Heart left ventricle (tissue), 16 donors: ENCODE data around the gene CYP4F2. TPM values are rescaled to one million over a fixed set of nuclear protein-coding genes. Genes with fewer than 3 reads are reported as not detected.

ENCODE experiments used
- ATAC-seq, 4 donors: fragments of 200-7000 bp; cut with Tn5 transposase; one replicate each; pipeline ENCODE4 v1.9.1; 2020 to 2022; ENCODE audit warnings: moderate library complexity in 4 of 4, mild to moderate bottlenecking in 3 of 4, moderate number of reproducible peaks in 1 of 4
- DNase-seq, 5 donors: peaks; one replicate each; pipeline ENCODE4 v3.0.0-alpha.2; 2020
- H3K27ac ChIP-seq, 12 donors: fragments of 200-600 bp; sonication (generic) in 4 of 12; one replicate each; pipeline versions ENCODE4 v1.5.0 to v1.8.0; 2016 to 2022; ENCODE audit warnings: mild to moderate bottlenecking in 2 of 12
- H3K27me3 ChIP-seq, 9 donors: fragments of 200-600 bp; sonication (generic) in 2 of 9; one replicate each; pipeline versions ENCODE4 v1.5.1 to v1.8.0; 2016 to 2022; ENCODE audit warnings: mild to moderate bottlenecking in 3 of 9
- H3K36me3 ChIP-seq, 9 donors: fragments of 200-600 bp; sonication (generic) in 2 of 9; one replicate each; pipeline versions ENCODE4 v1.5.0 to v1.8.0; 2018 to 2022; ENCODE audit warnings: mild to moderate bottlenecking in 2 of 9
- H3K4me1 ChIP-seq, 12 donors: fragments of 200-600 bp; sonication (generic) in 4 of 12; one replicate each; pipeline versions ENCODE4 v1.5.0 to v1.8.0; 2016 to 2022; ENCODE audit warnings: mild to moderate bottlenecking in 3 of 12
- H3K4me3 ChIP-seq, 12 donors: fragments of 200-600 bp; sonication (generic) in 4 of 12; one replicate each; pipeline versions ENCODE4 v1.5.0 to v1.8.0; 2017 to 2022; ENCODE audit warnings: mild to moderate bottlenecking in 9 of 12, moderate library complexity in 4 of 12
- H3K9me3 ChIP-seq, 12 donors: fragments of 200-600 bp; sonication (generic) in 4 of 12; one replicate each; pipeline versions ENCODE4 v1.5.0 to v1.8.0; 2016 to 2022; ENCODE audit warnings: mild to moderate bottlenecking in 1 of 12
- POLR2A ChIP-seq, 2 donors: fragments of 450-650 bp; IDR thresholded peaks; one replicate each; pipeline ENCODE4 v1.6.1; 2017; ENCODE audit warnings: antibody characterized with exemption in 2 of 2, mild to moderate bottlenecking in 2 of 2, moderate library complexity in 2 of 2
- WGBS, 4 donors: extraction: QIAGEN DNeasy Blood & Tissue Kit in 2 of 4; methylation state at CpG; one replicate each; pipeline versions ENCODE4 v1.1.5 to v1.1.7; 2013 to 2018; 5-methylcytosine and 5-hydroxymethylcytosine counted together
- intact Hi-C, 10 donors: fragments of 100-400 bp; cut with DNase I; formaldehyde crosslinking; loops; one replicate each; pipeline versions ENCODE4 v1.11.1 to v1.14.2; 2022
- polyA plus RNA-seq, 2 donors: library from polyadenylated mRNA; stranded (reverse); fragments of 200-250 nt; gene quantifications; one replicate each; pipeline ENCODE4 v1.2.3, GENCODE V29; 2013
- total RNA-seq, 9 donors: library from RNA; depleted of rRNA in 2 of 9; stranded (reverse); fragments of >200 nt in 2 of 9; fragmentation: NEBNext Ultra II Directional in 3 of 9; extraction: Animal tissue kit (Norgen Biotek cat#: 25700) in 3 of 9; gene quantifications; one replicate each; pipeline versions ENCODE4 v1.1.0 to v1.2.4, GENCODE V29; 2016 to 2023
- TF ChIP-seq, protein P1 (sequence below), 12 donors: fragments of 200-600 bp; sonication (generic) in 4 of 12; IDR thresholded peaks; one replicate each; pipeline versions ENCODE4 v1.5.0 to v1.8.0; 2018 to 2022; ENCODE audit warnings: antibody characterized with exemption in 12 of 12, mild to moderate bottlenecking in 5 of 12
- donor health status: ischemic (EF 13 %, LVEDD 7.1; RV severe dilation, severe dysfunction).
- donor health status: healthy with polysubstance abuse.
- donor health status: DM: no; HTN: yes; CAD: no.
- donor health status: DM: no; HTN: no; CAD: no.
- donor health status: ischemic (EF 25% LVEDD 6.9; RV normal size, moderate dysfunction).
- donor health status: ischemic (EF 25% LVEDD 5.7; RV mildly dilated, moderate dysfunction).
- donor health status: healthy.
- donor health status: DM: yes; HTN: yes; CAD: no.
- donor health status: ischemic (EF 35%, LVEDD 5.7; RV mildly dilated, moderate dysfunction).
- donor health status: nonischemic (EF 11% LVEDD 7.7; RV severe dilation, severe dysfunction).
- donor health status: DM: yes; HTN: yes; CAD: no.
- donor health status: PGD.
- donor health status: ischemic (EF 29% LVEDD 5.4; RV normal size, mild dysfunction).
- donor health status: nonischemic (EF 23%, LVEDD 6.1; RV moderate dilation, normal function).

CYP4F2 gene
- total and polyA plus RNA-seq, 11 donors = not detected

DNA sequence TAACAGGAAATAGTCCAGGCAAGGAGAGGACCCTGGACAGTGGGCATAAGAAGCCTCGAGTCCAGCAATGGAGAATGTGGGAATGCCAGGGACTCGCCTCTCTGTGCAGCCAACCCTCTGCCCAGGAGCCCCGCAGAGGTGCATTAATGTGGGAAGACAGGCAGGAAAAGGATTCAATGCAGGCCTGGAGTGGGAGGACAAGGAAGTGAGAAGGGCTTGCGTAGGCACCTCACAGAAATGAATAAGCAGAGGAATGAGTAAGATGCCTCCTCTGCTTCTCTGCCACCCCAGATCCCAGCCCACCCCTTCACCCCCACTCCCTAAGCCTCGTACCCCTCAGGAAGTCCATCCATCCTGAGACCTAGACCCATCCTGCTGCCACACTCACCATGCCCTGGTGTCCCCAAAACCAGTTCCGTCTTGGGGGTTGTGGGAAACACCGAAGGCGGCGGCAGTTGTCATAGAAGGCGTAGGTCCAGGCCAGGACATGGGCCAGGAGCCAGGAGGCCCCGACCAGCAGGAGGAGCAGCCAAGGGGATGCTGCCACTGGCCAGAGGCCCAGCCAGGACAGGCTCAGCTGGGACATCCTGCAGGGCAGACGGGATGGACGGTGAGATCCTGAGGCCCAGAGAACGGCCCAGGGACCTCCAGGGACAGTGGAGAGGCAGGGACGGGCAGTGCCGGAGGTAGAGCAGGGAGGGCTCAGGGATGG is 692 bp downstream of the CYP4F2 start:
- no peak for DNase-seq
- no peak for TF ChIP-seq POLR2A (IDR thresholded peaks at IDR 0.05)
- TF ChIP-seq, protein P1, sequence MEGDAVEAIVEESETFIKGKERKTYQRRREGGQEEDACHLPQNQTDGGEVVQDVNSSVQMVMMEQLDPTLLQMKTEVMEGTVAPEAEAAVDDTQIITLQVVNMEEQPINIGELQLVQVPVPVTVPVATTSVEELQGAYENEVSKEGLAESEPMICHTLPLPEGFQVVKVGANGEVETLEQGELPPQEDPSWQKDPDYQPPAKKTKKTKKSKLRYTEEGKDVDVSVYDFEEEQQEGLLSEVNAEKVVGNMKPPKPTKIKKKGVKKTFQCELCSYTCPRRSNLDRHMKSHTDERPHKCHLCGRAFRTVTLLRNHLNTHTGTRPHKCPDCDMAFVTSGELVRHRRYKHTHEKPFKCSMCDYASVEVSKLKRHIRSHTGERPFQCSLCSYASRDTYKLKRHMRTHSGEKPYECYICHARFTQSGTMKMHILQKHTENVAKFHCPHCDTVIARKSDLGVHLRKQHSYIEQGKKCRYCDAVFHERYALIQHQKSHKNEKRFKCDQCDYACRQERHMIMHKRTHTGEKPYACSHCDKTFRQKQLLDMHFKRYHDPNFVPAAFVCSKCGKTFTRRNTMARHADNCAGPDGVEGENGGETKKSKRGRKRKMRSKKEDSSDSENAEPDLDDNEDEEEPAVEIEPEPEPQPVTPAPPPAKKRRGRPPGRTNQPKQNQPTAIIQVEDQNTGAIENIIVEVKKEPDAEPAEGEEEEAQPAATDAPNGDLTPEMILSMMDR (IDR thresholded peaks at IDR 0.05) = no peak
- intact Hi-C loops = no loop called here
- WGBS, 4 donors = 77 to 79% (median 78%) methylated on average over 16 of the region's 16 CpGs
- Histone ChIP-seq H3K9me3 (no peaks in the 10 kb centered on the region), H3K27me3 (peaks cover 0 to 35% (median 10%) of the 10 kb centered on the region in 9 donors), H3K36me3 (no peaks in the 10 kb centered on the region), H3K27ac (no peak overlapping the region), H3K4me3 (no peak overlapping the region), H3K4me1 (peaks cover 0 to 4% (median 0%) of the 10 kb centered on the region in 12 donors)
- ATAC-seq = no peak

DNA sequence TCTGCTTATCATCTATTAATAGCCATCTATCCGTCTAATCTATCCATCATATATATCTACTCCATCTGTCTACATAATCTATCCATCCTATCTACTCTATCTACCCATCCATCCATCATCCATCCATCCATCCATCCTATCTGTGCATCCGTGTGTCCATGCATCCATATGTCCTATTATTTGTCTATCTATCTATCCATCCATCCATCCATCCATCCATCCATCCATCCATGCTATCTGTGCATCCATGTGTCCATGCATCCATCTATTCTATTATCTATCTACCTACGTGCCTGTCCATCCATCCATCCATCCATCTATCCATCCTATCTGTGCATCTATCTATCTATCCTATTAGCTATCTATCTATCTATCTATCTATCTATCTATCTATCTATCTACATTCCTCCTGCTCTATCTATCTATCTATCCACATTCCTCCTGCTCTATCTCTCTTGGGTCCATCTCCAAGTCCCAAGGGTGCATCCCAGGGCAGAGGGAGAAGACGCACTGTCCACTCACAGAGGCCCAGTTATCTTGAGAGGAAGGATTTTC is 1.9 kb downstream of the CYP4F2 start:
- Histone ChIP-seq H3K27me3 (peaks cover 0 to 30% (median 10%) of the 10 kb centered on the region in 9 donors), H3K9me3 (no peaks in the 10 kb centered on the region), H3K36me3 (no peaks in the 10 kb centered on the region), H3K4me1 (peaks cover 0 to 4% (median 0%) of the 10 kb centered on the region in 12 donors), H3K27ac (no peak overlapping the region), H3K4me3 (no peak overlapping the region)
- ATAC-seq = no peak
- intact Hi-C loops = no loop called here
- DNase-seq = no peak
- no peak for TF ChIP-seq POLR2A (IDR thresholded peaks at IDR 0.05)
- TF ChIP-seq, protein P1 (IDR thresholded peaks at IDR 0.05) = no peak
- WGBS, 4 donors = 65 to 73% (median 69%) methylated on average over 4 of the region's 4 CpGs

DNA sequence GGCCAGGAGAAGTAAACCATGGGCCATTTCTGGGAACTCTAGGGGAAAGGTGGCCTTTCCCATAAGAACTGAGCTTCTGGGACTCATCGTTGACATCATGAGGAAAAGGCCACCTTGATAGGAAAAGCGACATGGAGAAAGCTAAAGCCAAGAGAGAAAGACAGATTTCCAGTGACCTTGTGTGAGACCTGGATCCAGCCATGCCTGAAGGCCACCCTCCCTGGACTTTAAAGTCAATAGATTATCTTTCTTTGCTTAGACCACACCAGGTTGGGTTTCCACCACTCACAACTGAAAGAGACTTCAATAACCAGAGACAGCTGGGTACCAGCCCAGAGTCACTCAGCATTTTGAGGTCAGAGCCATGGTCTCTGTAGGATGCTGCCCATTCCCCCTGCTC is 3.5 kb downstream of the CYP4F2 start:
- TF ChIP-seq, protein P1 (IDR thresholded peaks at IDR 0.05) = no peak
- TF ChIP-seq POLR2A (IDR thresholded peaks at IDR 0.05) = no peak
- intact Hi-C loops = no loop called here
- H3K27ac ChIP-seq = no peak overlapping the region

DNA sequence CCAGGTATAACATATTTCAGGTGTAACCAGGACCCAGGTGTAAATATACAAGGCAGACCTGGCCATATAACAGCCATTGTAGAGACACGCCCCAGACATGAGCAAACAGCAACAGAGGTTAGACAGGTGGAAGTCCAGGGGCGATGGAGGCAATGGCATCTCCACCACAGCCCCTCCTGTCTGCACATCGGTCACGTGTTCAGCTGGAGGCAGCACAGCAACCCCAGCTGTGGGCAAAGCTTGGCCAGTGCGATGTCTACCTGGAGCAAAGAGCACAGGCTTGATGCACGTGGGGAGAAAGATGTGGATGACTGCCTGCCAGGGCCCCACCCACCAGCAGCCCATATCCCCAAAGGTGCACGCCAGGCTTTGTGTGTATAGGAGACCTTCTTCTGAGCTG is 4.4 kb downstream of the CYP4F2 start:
- no peak overlapping the region for H3K27ac ChIP-seq
- H3K4me1 ChIP-seq = no peaks in the 10 kb centered on the region
- no peak for TF ChIP-seq POLR2A (IDR thresholded peaks at IDR 0.05)
- TF ChIP-seq, protein P1 (IDR thresholded peaks at IDR 0.05) = no peak
- H3K4me3 ChIP-seq = no peak overlapping the region
- no peaks in the 10 kb centered on the region for H3K9me3 ChIP-seq
- intact Hi-C loops = no loop called here
- 50 to 60% (median 56%) methylated on average over 7 of the region's 7 CpGs for WGBS, 4 donors
- ATAC-seq = no peak
- no peaks in the 10 kb centered on the region for H3K36me3 ChIP-seq
- peaks cover 0 to 15% (median 0%) of the 10 kb centered on the region in 9 donors for H3K27me3 ChIP-seq
- no peak for DNase-seq

More for the DNA sequence above, 3.5 kb downstream of the CYP4F2 start:
- Histone ChIP-seq H3K27me3 (peaks cover 0 to 20% (median 5%) of the 10 kb centered on the region in 9 donors), H3K9me3 (no peaks in the 10 kb centered on the region), H3K36me3 (no peaks in the 10 kb centered on the region), H3K4me3 (no peak overlapping the region), H3K4me1 (no peaks in the 10 kb centered on the region)
- ATAC-seq (no peak), DNase-seq (no peak)
- WGBS, 4 donors = 61 to 88% (median 65%) methylated on average over 2 of the region's 2 CpGs
